ENCODE results near the gene R3HDML.

R3HDML gene

GRCh38 chr20:44302736-44303135 lies 34.1 kb upstream of the R3HDML start:
- Histone ChIP-seq H3K4me3 (replicated peaks; ENCODE audit: insufficient read depth, low read length) (no peak overlapping the region), H3K27me3 (ENCODE audit: insufficient read depth, poor library complexity, severe bottlenecking) (no peaks in the 10 kb centered on the region), H3K27ac (replicated peaks) (no peak overlapping the region)
- TF ChIP-seq POLR2AphosphoS5 (IDR thresholded peaks at IDR 0.05; ENCODE audit: low read depth) = no peak
- TF ChIP-seq CTCF (IDR thresholded peaks at IDR 0.05; ENCODE audit: insufficient read depth, low read length) = no peak
- TF ChIP-seq SPI1 (IDR thresholded peaks at IDR 0.05; ENCODE audit: borderline replicate concordance, low read depth) = no peak
- TF ChIP-seq REST (IDR thresholded peaks at IDR 0.05; ENCODE audit: insufficient replicate concordance, low read depth) = no peak
- no peak for TF ChIP-seq GABPA (IDR thresholded peaks at IDR 0.05; ENCODE audit: low read depth)
- no peak for DNase-seq (ENCODE audit: low read depth in 1 of 2, low spot score in 1 of 2)

GRCh38 chr20:44304383-44304782 lies 32.5 kb upstream of the R3HDML start:
- no peaks in the 10 kb centered on the region for H3K27me3 ChIP-seq (ENCODE audit: insufficient read depth, poor library complexity, severe bottlenecking)
- H3K27ac ChIP-seq (replicated peaks) = no peak overlapping the region
- no peak for DNase-seq (ENCODE audit: low read depth in 1 of 2, low spot score in 1 of 2)
- H3K4me3 ChIP-seq (replicated peaks; ENCODE audit: insufficient read depth, low read length) = no peak overlapping the region
- TF ChIP-seq POLR2AphosphoS5 (IDR thresholded peaks at IDR 0.05; ENCODE audit: low read depth) (no peak), SPI1 (IDR thresholded peaks at IDR 0.05; ENCODE audit: borderline replicate concordance, low read depth) (no peak), REST (IDR thresholded peaks at IDR 0.05; ENCODE audit: insufficient replicate concordance, low read depth) (no peak), GABPA (IDR thresholded peaks at IDR 0.05; ENCODE audit: low read depth) (no peak), CTCF (IDR thresholded peaks at IDR 0.05; ENCODE audit: insufficient read depth, low read length) (no peak)

- Histone ChIP-seq H3K4me3 (replicated peaks; ENCODE audit: insufficient read depth, low read length) (no peak overlapping the region), H3K27ac (replicated peaks) (no peak overlapping the region), H3K27me3 (ENCODE audit: insufficient read depth, poor library complexity, severe bottlenecking) (no peaks in the 10 kb centered on the region)
- no peak for DNase-seq (ENCODE audit: low read depth in 1 of 2, low spot score in 1 of 2)
- no peak for TF ChIP-seq REST (IDR thresholded peaks at IDR 0.05; ENCODE audit: insufficient replicate concordance, low read depth)
- TF ChIP-seq SPI1 (IDR thresholded peaks at IDR 0.05; ENCODE audit: borderline replicate concordance, low read depth) = no peak
- no peak for TF ChIP-seq GABPA (IDR thresholded peaks at IDR 0.05; ENCODE audit: low read depth)
- TF ChIP-seq POLR2AphosphoS5 (IDR thresholded peaks at IDR 0.05; ENCODE audit: low read depth) = no peak
- TF ChIP-seq CTCF (IDR thresholded peaks at IDR 0.05; ENCODE audit: insufficient read depth, low read length) = no peak
Observed at GRCh38 chr20:44306927-44307326, 29.9 kb upstream of the R3HDML start.

All from HL-60 (cell line).